Measurements from ENCODE around the gene AKAP6.

GRCh38 chr14:32623300-32624093, 294.4 kb downstream of the AKAP6 start:
- TF ChIP-seq CTCF (IDR thresholded peaks at IDR 0.05) (no peak), POLR2AphosphoS5 (IDR thresholded peaks at IDR 0.05) (no peak), POLR2A (IDR thresholded peaks at IDR 0.05) (no peak)
